Neural cell (in vitro differentiated cells): ENCODE results near the gene EXOC4. TPM values are rescaled to one million over a fixed set of nuclear protein-coding genes. Genes with fewer than 3 reads are reported as not detected.

Source experiments
- H2AFZ ChIP-seq: fragments of 200-600, 300-800 bp; sonication (generic), shearing (Covaris generic); 2 replicates; pipeline ENCODE4 v1.6.0; 2014; ENCODE audit warnings: low read depth, mild to moderate bottlenecking, antibody characterized with exemption, low read length, moderate library complexity
- H3F3A ChIP-seq: fragments of 200-600 bp; shearing (Covaris generic); 2 replicates; pipeline ENCODE4 v1.6.1; 2016; ENCODE audit warnings: mild to moderate bottlenecking, moderate library complexity, mixed read lengths, antibody characterized with exemption, low read length; ENCODE audit not compliant: insufficient read depth, poor library complexity, severe bottlenecking
- H3K27ac ChIP-seq: fragments of 200-600, 300-800 bp; sonication (generic), shearing (Covaris generic); 2 replicates; pipeline ENCODE4 v1.5.1; 2014; ENCODE audit warnings: mild to moderate bottlenecking, low read length, moderate library complexity
- H3K27me3 ChIP-seq: fragments of 300-800, 200-600 bp; sonication (generic), shearing (Covaris generic); 2 replicates; pipeline ENCODE4 v1.6.0; 2014; ENCODE audit warnings: mild to moderate bottlenecking, low read depth, low read length, moderate library complexity; ENCODE audit not compliant: insufficient read depth
- H3K36me3 ChIP-seq: fragments of 300-800, 200-600 bp; sonication (generic), shearing (Covaris generic); 2 replicates; pipeline ENCODE4 v1.5.1; 2014; ENCODE audit warnings: mild to moderate bottlenecking, antibody characterized with exemption, low read length, moderate library complexity; ENCODE audit not compliant: insufficient read depth
- H3K4me2 ChIP-seq: fragments of 300-800, 200-600 bp; sonication (generic), shearing (Covaris generic); 2 replicates; pipeline ENCODE4 v1.6.0; 2014; ENCODE audit warnings: mild to moderate bottlenecking, low read length
- H3K4me3 ChIP-seq: fragments of 300-800, 200-600 bp; sonication (generic), shearing (Covaris generic); 2 replicates; pipeline ENCODE4 v1.5.1; 2014; ENCODE audit warnings: mild to moderate bottlenecking, low read length, moderate library complexity
- H3K79me2 ChIP-seq: fragments of 200-600 bp; shearing (Covaris generic); replicated peaks from 2 replicates; pipeline ENCODE4 v1.6.0; 2014; ENCODE audit warnings: mild to moderate bottlenecking, low read length, moderate library complexity; ENCODE audit not compliant: insufficient read depth
- H3K9ac ChIP-seq: fragments of 300-800, 200-600 bp; sonication (generic), shearing (Covaris generic); 2 replicates; pipeline ENCODE4 v1.6.1; 2016; ENCODE audit warnings: mild to moderate bottlenecking, low read length, mixed read lengths
- H3K9me2 ChIP-seq: fragments of 200-600 bp; shearing (Covaris generic); 2 replicates; pipeline ENCODE4 v1.6.1; 2016; ENCODE audit warnings: mild to moderate bottlenecking, low read length, mixed read lengths; ENCODE audit not compliant: insufficient read depth
- H3K9me3 ChIP-seq: fragments of 200-600, 300-800 bp; sonication (generic), shearing (Covaris generic); 2 replicates; pipeline ENCODE4 v1.6.1; 2016; ENCODE audit warnings: mild to moderate bottlenecking, mixed run types, low read length, moderate library complexity, mixed read lengths
- H4K20me1 ChIP-seq: fragments of 200-600 bp; shearing (Covaris generic); 2 replicates; pipeline ENCODE4 v1.6.1; 2016; ENCODE audit warnings: mild to moderate bottlenecking, mixed run types; ENCODE audit not compliant: insufficient read depth
- EZH2 ChIP-seq: fragments of 200-600, 300-800 bp; shearing (Covaris generic), sonication (generic); IDR thresholded peaks from 2 replicates; pipeline ENCODE4 v1.6.1; 2014; ENCODE audit warnings: antibody characterized with exemption, low read length, borderline replicate concordance, mild to moderate bottlenecking; ENCODE audit not compliant: insufficient read depth, poor library complexity, severe bottlenecking
- MXI1 ChIP-seq: fragments of 450-650 bp; conservative IDR thresholded peaks from 2 replicates; pipeline ENCODE4 v1.6.1; 2014; ENCODE audit warnings: antibody characterized with exemption, mild to moderate bottlenecking; ENCODE audit not compliant: poor library complexity, severe bottlenecking
- POLR2AphosphoS5 ChIP-seq: IDR thresholded peaks from 2 replicates; pipeline ENCODE4 v1.6.1; 2012
- REST ChIP-seq: IDR thresholded peaks from 2 replicates; pipeline ENCODE4 v1.6.1; 2012; ENCODE audit warnings: borderline replicate concordance
- TAF1 ChIP-seq: IDR thresholded peaks from 2 replicates; pipeline ENCODE4 v1.6.1; 2012; ENCODE audit warnings: low read depth
- polyA plus RNA-seq: library from polyadenylated mRNA; depleted of rRNA; stranded (reverse); fragments of >200 nt; gene quantifications from 2 replicates; pipeline ENCODE4 v1.2.3, GENCODE V29; 2014
- TF ChIP-seq, protein P1 (sequence below): fragments of 450-650 bp; IDR thresholded peaks from 2 replicates; pipeline ENCODE4 v1.5.1; 2014; ENCODE audit warnings: antibody characterized with exemption, mild to moderate bottlenecking, moderate library complexity; ENCODE audit not compliant: poor library complexity, severe bottlenecking

The EXOC4 gene
- polyA plus RNA-seq, 1 donor from 2014 or later, result 36.5 TPM

DNA sequence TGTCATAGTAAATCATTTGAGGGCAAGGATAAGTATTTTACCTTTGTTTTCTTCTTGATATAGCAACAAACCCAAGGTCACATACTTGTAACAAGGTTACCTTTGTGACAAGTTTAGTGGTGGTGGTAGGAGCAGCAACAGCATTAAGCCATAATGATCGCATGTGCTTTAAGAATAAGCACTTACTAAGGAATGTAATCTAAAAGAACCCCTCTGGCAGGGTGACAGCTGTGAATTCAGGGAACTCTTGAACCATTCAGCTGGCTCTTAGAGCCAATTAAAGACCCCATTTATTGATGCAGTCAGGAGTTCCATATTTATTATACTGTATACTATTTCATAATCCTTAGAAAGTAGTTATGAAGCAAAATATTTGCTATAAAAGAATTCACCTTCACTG lies 370.8 kb downstream of the EXOC4 start:
- H3K79me2 ChIP-seq, result no peaks in the 10 kb centered on the region
- TF ChIP-seq REST (no peak), POLR2AphosphoS5 (peak; percentile 20)

GRCh38 chr7:133625046-133625445 lies 372.2 kb downstream of the EXOC4 start:
- Histone ChIP-seq H3K9me2 (no peaks in the 10 kb centered on the region), H3K9me3 (no peaks in the 10 kb centered on the region), H3K9ac (no peak overlapping the region), H2AFZ (no peak overlapping the region), H4K20me1 (no peaks in the 10 kb centered on the region), H3K79me2 (no peaks in the 10 kb centered on the region), H3K27ac (no peak overlapping the region), H3K4me3 (no peak overlapping the region), H3K36me3 (no peaks in the 10 kb centered on the region), H3K27me3 (no peaks in the 10 kb centered on the region), H3F3A (no peaks in the 10 kb centered on the region), H3K4me2 (no peak overlapping the region)
- TF ChIP-seq, protein P1, sequence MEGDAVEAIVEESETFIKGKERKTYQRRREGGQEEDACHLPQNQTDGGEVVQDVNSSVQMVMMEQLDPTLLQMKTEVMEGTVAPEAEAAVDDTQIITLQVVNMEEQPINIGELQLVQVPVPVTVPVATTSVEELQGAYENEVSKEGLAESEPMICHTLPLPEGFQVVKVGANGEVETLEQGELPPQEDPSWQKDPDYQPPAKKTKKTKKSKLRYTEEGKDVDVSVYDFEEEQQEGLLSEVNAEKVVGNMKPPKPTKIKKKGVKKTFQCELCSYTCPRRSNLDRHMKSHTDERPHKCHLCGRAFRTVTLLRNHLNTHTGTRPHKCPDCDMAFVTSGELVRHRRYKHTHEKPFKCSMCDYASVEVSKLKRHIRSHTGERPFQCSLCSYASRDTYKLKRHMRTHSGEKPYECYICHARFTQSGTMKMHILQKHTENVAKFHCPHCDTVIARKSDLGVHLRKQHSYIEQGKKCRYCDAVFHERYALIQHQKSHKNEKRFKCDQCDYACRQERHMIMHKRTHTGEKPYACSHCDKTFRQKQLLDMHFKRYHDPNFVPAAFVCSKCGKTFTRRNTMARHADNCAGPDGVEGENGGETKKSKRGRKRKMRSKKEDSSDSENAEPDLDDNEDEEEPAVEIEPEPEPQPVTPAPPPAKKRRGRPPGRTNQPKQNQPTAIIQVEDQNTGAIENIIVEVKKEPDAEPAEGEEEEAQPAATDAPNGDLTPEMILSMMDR, result no peak
- no peak for TF ChIP-seq TAF1
- no peak for TF ChIP-seq REST
- TF ChIP-seq MXI1, result no peak
- no peak for TF ChIP-seq POLR2AphosphoS5
- TF ChIP-seq EZH2, result no peak

More for the DNA sequence above, 370.8 kb downstream of the EXOC4 start:
- Histone ChIP-seq H4K20me1 (no peaks in the 10 kb centered on the region), H3K4me3 (no peak overlapping the region), H3K4me2 (no peak overlapping the region), H3K9me3 (no peaks in the 10 kb centered on the region), H3K36me3 (no peaks in the 10 kb centered on the region), H3K27me3 (no peaks in the 10 kb centered on the region), H3K9ac (no peak overlapping the region), H2AFZ (no peak overlapping the region), H3F3A (no peaks in the 10 kb centered on the region), H3K9me2 (no peaks in the 10 kb centered on the region), H3K27ac (no peak overlapping the region)
